OCI-LY7 (cell line): ENCODE results near the gene RAPGEF2. TPM values are rescaled to one million over a fixed set of nuclear protein-coding genes. Genes with fewer than 3 reads are reported as not detected.

ENCODE experiments used
- BruUV-seq: library from RNA; stranded (reverse); fragments of 400-500 nt; replicated peaks from 2 replicates; lab custom pipeline; 2021; lab: Mats Ljungman, UMichigan
- CTCF ChIA-PET: fragments of 300-600 bp; sonication (Branson Sonifier 250); formaldehyde crosslinking; loops from one replicate; lab custom pipeline; 2022; ENCODE audit warnings: antibody characterized with exemption; ENCODE audit not compliant: unreplicated experiment; lab: Charles Lee
- POLR2A ChIA-PET: fragments of 300-600 bp; sonication (Branson Sonifier 250); formaldehyde crosslinking; loops from one replicate; lab custom pipeline; 2022; ENCODE audit warnings: antibody characterized with exemption; lab: Charles Lee
- DNase-seq: peaks from one replicate; pipeline ENCODE4 v3.0.0-alpha.2; 2015; ENCODE audit warnings: low spot score
- H2AFZ ChIP-seq: fragments of 200-600 bp; sonication (generic), shearing (Covaris generic); 2 replicates; pipeline ENCODE4 v1.6.1; 2014; ENCODE audit warnings: mild to moderate bottlenecking, antibody characterized with exemption, low read length, moderate library complexity
- H3K27ac ChIP-seq: fragments of 200-600 bp; sonication (generic); 2 replicates; pipeline ENCODE4 v1.5.1; 2014; ENCODE audit warnings: mixed run types, low read depth, mild to moderate bottlenecking, moderate library complexity, low read length, inconsistent platforms; ENCODE audit not compliant: poor library complexity, severe bottlenecking
- H3K36me3 ChIP-seq: fragments of 200-600 bp; sonication (generic); 2 replicates; pipeline ENCODE4 v1.6.1; 2014; ENCODE audit warnings: mild to moderate bottlenecking, antibody characterized with exemption, low read length, moderate library complexity, mixed read lengths; ENCODE audit not compliant: insufficient read depth
- H3K4me1 ChIP-seq: fragments of 200-600 bp; sonication (generic); 2 replicates; pipeline ENCODE4 v1.5.1; 2014; ENCODE audit warnings: mild to moderate bottlenecking, low read length; ENCODE audit not compliant: insufficient read depth, poor library complexity, severe bottlenecking
- H3K4me2 ChIP-seq: fragments of 200-600 bp; sonication (generic); 2 replicates; pipeline ENCODE4 v1.6.1; 2014; ENCODE audit warnings: mild to moderate bottlenecking, low read length
- H3K4me3 ChIP-seq: fragments of 200-600 bp; sonication (generic); 2 replicates; pipeline ENCODE4 v1.5.1; 2014; ENCODE audit warnings: mild to moderate bottlenecking, low read depth, low read length; ENCODE audit not compliant: poor library complexity, severe bottlenecking
- H3K79me2 ChIP-seq: fragments of 200-600 bp; sonication (generic); 2 replicates; pipeline ENCODE4 v1.6.1; 2016; ENCODE audit warnings: low read depth, mild to moderate bottlenecking, low read length, moderate library complexity, mixed read lengths; ENCODE audit not compliant: insufficient read depth
- H3K9me2 ChIP-seq: fragments of 200-600 bp; sonication (generic); 2 replicates; pipeline ENCODE4 v1.6.1; 2016; ENCODE audit warnings: mild to moderate bottlenecking, low read length, mixed read lengths; ENCODE audit not compliant: insufficient read depth
- H3K9me3 ChIP-seq: fragments of 200-600 bp; sonication (generic); 2 replicates; pipeline ENCODE4 v1.6.1; 2014; ENCODE audit warnings: mild to moderate bottlenecking, mixed run types, low read length, mixed read lengths
- H4K20me1 ChIP-seq: fragments of 200-600 bp; sonication (generic); 2 replicates; pipeline ENCODE4 v1.6.1; 2014; ENCODE audit warnings: mild to moderate bottlenecking, antibody characterized with exemption, low read length, moderate library complexity, mixed read lengths; ENCODE audit not compliant: insufficient read depth
- EZH2phosphoT487 ChIP-seq: fragments of 200-600 bp; sonication (generic); IDR thresholded peaks from 2 replicates; pipeline ENCODE4 v1.6.1; 2018; ENCODE audit warnings: low read depth, borderline replicate concordance, mild to moderate bottlenecking, mixed run types, antibody characterized with exemption, low read length, moderate library complexity, mixed read lengths
- intact Hi-C: fragments of 100-400 bp; cut with micrococcal nuclease; formaldehyde crosslinking; loops from one replicate; pipeline ENCODE4 v1.10.0; 2022; ENCODE audit not compliant: unreplicated experiment
- total RNA-seq, 2 experiments: library from RNA; depleted of rRNA in 1 of 2; stranded (reverse); fragments of >200 nt in 1 of 2; shearing (Covaris generic) in 1 of 2; gene quantifications; 2 replicates each; pipeline ENCODE4 v1.2.3, GENCODE V29; 2014 to 2022
- TF ChIP-seq, protein P1 (sequence below): fragments of 200-600 bp; sonication (generic); conservative IDR thresholded peaks from 2 replicates; pipeline ENCODE4 v1.5.1; 2014; ENCODE audit warnings: mild to moderate bottlenecking, antibody characterized with exemption, low read length, moderate library complexity, mixed read lengths

Gene RAPGEF2
- total RNA-seq, 2 experiments from 2014 or later: 4.6 to 6.5 TPM

DNA sequence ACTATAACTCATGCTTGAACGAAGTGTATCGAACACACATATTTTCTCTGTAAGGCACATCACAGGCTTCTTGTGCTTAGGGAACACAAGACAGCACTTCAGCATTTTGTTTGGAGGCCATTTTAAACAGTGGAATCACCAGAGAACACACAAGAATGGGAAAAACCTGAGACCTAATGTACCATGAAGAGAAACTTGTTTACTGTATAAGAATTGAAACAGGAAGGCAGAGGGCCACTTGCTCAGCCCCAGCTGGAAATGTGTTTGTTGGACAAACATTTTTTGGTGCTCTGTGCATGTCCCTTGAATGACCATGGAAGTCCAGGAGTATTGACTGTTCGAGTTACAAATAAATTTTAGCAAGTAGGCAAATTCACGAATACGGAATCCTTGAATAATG, 47.5 kb downstream of the RAPGEF2 start:
- ChIA-PET CTCF (no interaction called here), POLR2A (interaction anchor here (0.6 kb wide), 1 partner anchor 423 kb away, joined by 3 read pairs; no protein-coding TSS in a partner anchor)
- no peak for DNase-seq
- H3K27ac ChIP-seq: no peak overlapping the region
- no peaks in the 10 kb centered on the region for H4K20me1 ChIP-seq
- H3K9me3 ChIP-seq: no peaks in the 10 kb centered on the region
- H3K36me3 ChIP-seq: no peaks in the 10 kb centered on the region
- peaks cover 7% of the 10 kb centered on the region for H3K4me1 ChIP-seq
- no peak overlapping the region for H3K4me2 ChIP-seq
- intact Hi-C loops: no loop called here
- no peaks in the 10 kb centered on the region for H3K79me2 ChIP-seq
- TF ChIP-seq, protein P1, sequence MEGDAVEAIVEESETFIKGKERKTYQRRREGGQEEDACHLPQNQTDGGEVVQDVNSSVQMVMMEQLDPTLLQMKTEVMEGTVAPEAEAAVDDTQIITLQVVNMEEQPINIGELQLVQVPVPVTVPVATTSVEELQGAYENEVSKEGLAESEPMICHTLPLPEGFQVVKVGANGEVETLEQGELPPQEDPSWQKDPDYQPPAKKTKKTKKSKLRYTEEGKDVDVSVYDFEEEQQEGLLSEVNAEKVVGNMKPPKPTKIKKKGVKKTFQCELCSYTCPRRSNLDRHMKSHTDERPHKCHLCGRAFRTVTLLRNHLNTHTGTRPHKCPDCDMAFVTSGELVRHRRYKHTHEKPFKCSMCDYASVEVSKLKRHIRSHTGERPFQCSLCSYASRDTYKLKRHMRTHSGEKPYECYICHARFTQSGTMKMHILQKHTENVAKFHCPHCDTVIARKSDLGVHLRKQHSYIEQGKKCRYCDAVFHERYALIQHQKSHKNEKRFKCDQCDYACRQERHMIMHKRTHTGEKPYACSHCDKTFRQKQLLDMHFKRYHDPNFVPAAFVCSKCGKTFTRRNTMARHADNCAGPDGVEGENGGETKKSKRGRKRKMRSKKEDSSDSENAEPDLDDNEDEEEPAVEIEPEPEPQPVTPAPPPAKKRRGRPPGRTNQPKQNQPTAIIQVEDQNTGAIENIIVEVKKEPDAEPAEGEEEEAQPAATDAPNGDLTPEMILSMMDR: no peak
- no peak for TF ChIP-seq EZH2phosphoT487
- BruUV-seq: no TSS peak
- H3K9me2 ChIP-seq: no peaks in the 10 kb centered on the region
- H3K4me3 ChIP-seq: no peak overlapping the region
- H2AFZ ChIP-seq: no peak overlapping the region

DNA sequence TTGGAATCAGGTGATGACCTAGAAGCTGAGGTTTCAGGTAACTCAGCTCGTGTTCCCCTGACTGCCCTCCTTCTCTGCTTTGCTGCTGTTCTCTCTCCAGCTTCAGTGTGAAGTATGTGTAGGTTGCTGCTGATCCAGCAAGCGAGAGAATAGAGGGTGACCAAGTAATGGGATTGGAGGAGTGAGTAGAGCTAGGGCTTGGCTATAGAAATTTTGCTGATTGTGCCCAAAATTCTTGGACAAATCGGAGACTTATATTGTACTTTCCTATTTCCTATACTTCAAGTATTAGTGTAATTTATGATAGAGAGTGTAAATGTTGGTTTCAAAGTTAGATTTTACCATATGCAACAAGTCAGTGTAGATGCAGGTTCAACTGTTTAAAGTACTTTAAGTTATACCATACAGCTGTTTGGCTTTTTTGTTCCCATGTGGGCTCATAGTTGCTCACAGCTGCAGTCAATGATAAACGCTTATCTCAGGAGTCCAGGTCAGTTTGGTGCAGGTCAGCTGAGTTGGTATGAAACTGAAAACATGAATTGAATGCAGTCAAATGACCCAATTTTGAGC, 48.0 kb downstream of the RAPGEF2 start:
- no peaks in the 10 kb centered on the region for H3K9me2 ChIP-seq
- DNase-seq: no peak
- no peaks in the 10 kb centered on the region for H3K36me3 ChIP-seq
- no TSS peak for BruUV-seq
- H3K27ac ChIP-seq: no peak overlapping the region
- H3K4me1 ChIP-seq: peaks cover 7% of the 10 kb centered on the region
- no peak overlapping the region for H3K4me3 ChIP-seq
- POLR2A ChIA-PET: no interaction called here
- no peaks in the 10 kb centered on the region for H4K20me1 ChIP-seq
- H2AFZ ChIP-seq: no peak overlapping the region
- TF ChIP-seq, protein P1: no peak
- TF ChIP-seq EZH2phosphoT487: no peak
- CTCF ChIA-PET: no interaction called here
- H3K4me2 ChIP-seq: no peak overlapping the region
- no peaks in the 10 kb centered on the region for H3K9me3 ChIP-seq
- no peaks in the 10 kb centered on the region for H3K79me2 ChIP-seq
- intact Hi-C loops: no loop called here

DNA sequence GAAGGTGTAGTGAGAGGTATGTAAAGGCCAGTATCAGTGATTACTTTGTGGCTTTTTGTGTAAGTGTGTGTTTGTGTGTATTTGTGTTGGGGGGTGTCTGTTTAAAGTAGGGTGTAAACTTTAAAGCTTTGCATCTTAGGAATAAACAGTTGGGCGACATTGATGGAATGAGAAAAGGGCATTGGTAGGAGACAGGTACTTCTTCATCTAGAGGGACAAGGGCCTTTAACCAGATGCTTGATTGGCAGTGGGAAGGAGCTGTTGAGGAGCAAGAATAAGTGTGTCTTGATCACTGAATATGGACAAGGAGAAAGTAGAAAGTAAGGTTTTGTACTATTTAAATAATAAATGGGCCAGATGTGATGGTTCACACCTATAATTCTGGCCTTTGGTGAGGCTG, 48.8 kb downstream of the RAPGEF2 start:
- Histone ChIP-seq H3K36me3 (no peaks in the 10 kb centered on the region), H3K4me3 (no peak overlapping the region), H4K20me1 (no peaks in the 10 kb centered on the region), H3K27ac (no peak overlapping the region), H3K4me1 (peaks cover 7% of the 10 kb centered on the region), H3K9me3 (no peaks in the 10 kb centered on the region), H3K9me2 (no peaks in the 10 kb centered on the region), H2AFZ (no peak overlapping the region), H3K4me2 (no peak overlapping the region), H3K79me2 (no peaks in the 10 kb centered on the region)
- intact Hi-C loops: no loop called here
- ChIA-PET CTCF (no interaction called here), POLR2A (interaction anchor here (0.9 kb wide), 1 partner anchor 10 kb away, joined by 3 read pairs; no protein-coding TSS in a partner anchor)
- TF ChIP-seq, protein P1: no peak
- TF ChIP-seq EZH2phosphoT487: no peak
- no peak for DNase-seq
- BruUV-seq: no TSS peak
